Endothelial cell of umbilical vein (primary cell): ENCODE measurements around the gene CALML5. TPM values are rescaled to one million over a fixed set of nuclear protein-coding genes. Genes with fewer than 3 reads are reported as not detected.

Source experiments
- BruUV-seq: library from RNA; stranded (reverse); fragments of 400-500 nt; replicated peaks from 2 replicates; lab custom pipeline; 2021; lab: Mats Ljungman, UMichigan
- CTCF ChIA-PET: fragments of 300-600, 350-600 bp; sonication (Branson Sonifier 250); formaldehyde crosslinking; loops from one replicate; lab custom pipeline; 2021; ENCODE audit warnings: antibody characterized with exemption, inconsistent platforms; lab: Charles Lee
- POLR2A ChIA-PET: fragments of 300-600, 350-600 bp; sonication (Branson Sonifier 250); formaldehyde crosslinking; loops from one replicate; lab custom pipeline; 2021; ENCODE audit warnings: antibody characterized with exemption, inconsistent platforms; lab: Charles Lee
- DNase-seq: peaks from one replicate; pipeline ENCODE4 v3.0.0-alpha.2; 2011; ENCODE audit warnings: low read depth, low spot score
- FAIRE-seq: peaks from 2 replicates; lab custom pipeline; 2011; peaks lifted over from hg19 to GRCh38; lab: Jason Lieb, UNC
- H2AFZ ChIP-seq: 2 replicates; pipeline ENCODE4 v1.6.0; 2012; ENCODE audit warnings: low read depth, low read length, control low read depth, inconsistent platforms
- H3K27ac ChIP-seq: 2 replicates; pipeline ENCODE4 v1.5.1; 2011; ENCODE audit warnings: low read depth, mild to moderate bottlenecking, control low read depth, low read length, moderate library complexity; ENCODE audit not compliant: insufficient read depth
- H3K27me3 ChIP-seq, 2 experiments: 2 replicates each; pipeline versions ENCODE4 v1.6.0 to v1.6.1; 2011; ENCODE audit warnings: low read length in 2 of 2, mixed read lengths in 1 of 2; ENCODE audit not compliant: control insufficient read depth in 2 of 2, insufficient read depth in 2 of 2
- H3K36me3 ChIP-seq, 2 experiments: 2 replicates in 1 of 2; 3 replicates in 1 of 2; pipeline ENCODE4 v1.5.1; 2011; ENCODE audit warnings: low read length in 2 of 2, mild to moderate bottlenecking in 1 of 2, moderate library complexity in 1 of 2; ENCODE audit not compliant: control insufficient read depth in 2 of 2, insufficient read depth in 2 of 2; ENCODE audit errors: extremely low read depth in 1 of 2
- H3K4me1 ChIP-seq: 3 replicates; pipeline ENCODE4 v1.5.1; 2011; ENCODE audit warnings: mild to moderate bottlenecking, low read length; ENCODE audit not compliant: control insufficient read depth, insufficient read depth; ENCODE audit errors: extremely low read depth
- H3K4me2 ChIP-seq: 2 replicates; pipeline ENCODE4 v1.6.1; 2011; ENCODE audit warnings: low read length, control low read depth, mixed read lengths; ENCODE audit not compliant: insufficient read depth
- H3K4me3 ChIP-seq, 3 experiments: fragments of 200-600 bp in 1 of 3; sonication (generic), shearing (Covaris generic) in 1 of 3; replicated peaks in 1 of 3; 2 replicates each; pipeline ENCODE4 v1.5.1; 2011 to 2016; ENCODE audit warnings: control low read depth in 3 of 3, low read length in 3 of 3, mild to moderate bottlenecking in 2 of 3, inconsistent platforms in 1 of 3, low read depth in 1 of 3, moderate library complexity in 1 of 3; ENCODE audit not compliant: insufficient read depth in 1 of 3
- H3K79me2 ChIP-seq: 2 replicates; pipeline ENCODE4 v1.6.0; 2012; ENCODE audit warnings: low read length, inconsistent platforms; ENCODE audit not compliant: control insufficient read depth, insufficient read depth
- H3K9ac ChIP-seq: replicated peaks from 2 replicates; pipeline ENCODE3; 2011; ENCODE audit warnings: low read length, control low read depth; ENCODE audit not compliant: insufficient read depth; ENCODE audit errors: extremely low read depth
- H3K9me1 ChIP-seq: replicated peaks from 3 replicates; pipeline ENCODE4 v1.6.0; 2011; ENCODE audit warnings: mild to moderate bottlenecking, low read length; ENCODE audit not compliant: control insufficient read depth, insufficient read depth; ENCODE audit errors: extremely low read depth
- H3K9me3 ChIP-seq: replicated peaks from 2 replicates; pipeline ENCODE4 v1.5.1; 2012; ENCODE audit warnings: low read length, inconsistent platforms; ENCODE audit not compliant: control insufficient read depth, insufficient read depth
- H4K20me1 ChIP-seq: replicated peaks from 2 replicates; pipeline ENCODE3; 2011; ENCODE audit warnings: mild to moderate bottlenecking, low read length; ENCODE audit not compliant: control insufficient read depth, insufficient read depth; ENCODE audit errors: extremely low read depth
- CTCF ChIP-seq, 2 donors: IDR thresholded peaks; 1 replicate in 1 of 2; 2 replicates in 1 of 2; pipeline ENCODE4 v1.5.1; 2011; ENCODE audit warnings: low read length in 2 of 2, mild to moderate bottlenecking in 2 of 2, moderate library complexity in 2 of 2, control low read depth in 1 of 2, inconsistent platforms in 1 of 2, low read depth in 1 of 2; ENCODE audit not compliant: insufficient read depth in 1 of 2; ENCODE audit errors: extremely low read depth in 1 of 2
- EZH2 ChIP-seq: IDR thresholded peaks from 2 replicates; pipeline ENCODE4 v1.6.1; 2012; ENCODE audit warnings: borderline replicate concordance, low read depth, mild to moderate bottlenecking, moderate library complexity, low read length, inconsistent platforms; ENCODE audit not compliant: severe bottlenecking
- FOS ChIP-seq: IDR thresholded peaks from 2 replicates; pipeline ENCODE4 v1.6.1; 2011; ENCODE audit warnings: mild to moderate bottlenecking, low read length, moderate library complexity, borderline replicate concordance; ENCODE audit not compliant: insufficient read depth
- GATA2 ChIP-seq: IDR thresholded peaks from 2 replicates; pipeline ENCODE4 v1.7.0; 2011; ENCODE audit warnings: low read depth, mild to moderate bottlenecking, moderate library complexity, mixed read lengths, low read length; ENCODE audit not compliant: insufficient read length, insufficient read depth
- JUN ChIP-seq: IDR thresholded peaks from 2 replicates; pipeline ENCODE4 v1.6.1; 2011; ENCODE audit warnings: borderline replicate concordance, low read depth; ENCODE audit not compliant: insufficient read length, insufficient read depth
- MAX ChIP-seq: IDR thresholded peaks from 2 replicates; pipeline ENCODE4 v1.6.1; 2011; ENCODE audit not compliant: insufficient read depth, insufficient read length
- MYC ChIP-seq: IDR thresholded peaks from one replicate; pipeline ENCODE4 v1.6.1; 2011; ENCODE audit warnings: mild to moderate bottlenecking, low read depth, low read length
- POLR2A ChIP-seq: IDR thresholded peaks from 2 replicates; pipeline ENCODE4 v1.6.1; 2012; ENCODE audit warnings: low read depth, mild to moderate bottlenecking, control low read depth, low read length
- POLR2AphosphoS5 ChIP-seq: IDR thresholded peaks from 2 replicates; pipeline ENCODE4 v1.6.1; 2012; ENCODE audit warnings: low read depth, mild to moderate bottlenecking, control low read depth, low read length, moderate library complexity; ENCODE audit not compliant: insufficient read depth
- dilution Hi-C: fragments of 300-500 bp; cut with MboI; formaldehyde crosslinking; loops from one replicate; pipeline ENCODE4 v1.15.0; 2019; ENCODE audit warnings: low sequenced_read_pairs; ENCODE audit not compliant: extremely low pct_ligation_motif_present
- intact Hi-C: fragments of 100-400 bp; cut with micrococcal nuclease; formaldehyde crosslinking; loops from one replicate; pipeline ENCODE4 v1.10.0; 2022
- polyA plus RNA-seq, 4 experiments: library from polyadenylated mRNA; depleted of rRNA in 3 of 4; stranded (reverse) in 3 of 4; unstranded in 1 of 4; fragments of >200 nt; gene quantifications; 2 replicates each; pipeline versions ENCODE4 v1.2.1 to v1.2.3, GENCODE V29; 2011 to 2012; ENCODE audit warnings: missing spikeins in 1 of 4
- total RNA-seq: library from RNA; stranded (reverse); gene quantifications from 2 replicates; pipeline ENCODE4 v1.2.3, GENCODE V29; 2021

CALML5 gene
- total and polyA plus RNA-seq, 2 donors (not counting 3 experiments of a cell fraction or from before 2014, with no cell fraction given): not detected

- CTCF ChIA-PET: no interaction called here
- Histone ChIP-seq H3K9ac (no peak overlapping the region), H3K4me2 (no peak overlapping the region), H3K27ac (no peak overlapping the region), H4K20me1 (no peaks in the 10 kb centered on the region), H3K4me1 (no peaks in the 10 kb centered on the region), H2AFZ (no peak overlapping the region), H3K9me3 (no peaks in the 10 kb centered on the region), H3K9me1 (no peaks in the 10 kb centered on the region), H3K4me3 (no peak overlapping the region), H3K79me2 (no peaks in the 10 kb centered on the region), H3K36me3 (no peaks in the 10 kb centered on the region), H3K27me3 (no peaks in the 10 kb centered on the region)
- BruUV-seq: no TSS peak
- dilution Hi-C loops (no loop called here), intact Hi-C loops (no loop called here)
- POLR2A ChIA-PET: no interaction called here
- TF ChIP-seq GATA2 (no peak), FOS (no peak), POLR2A (no peak), MYC (no peak), MAX (no peak), POLR2AphosphoS5 (no peak), JUN (no peak), EZH2 (no peak), CTCF (IDR thresholded peaks at IDR 0.05; ENCODE audit: extremely low read depth in 1 of 2, insufficient read depth in 1 of 2, low read depth in 1 of 2, low read length in 2 of 2) (no peak)
- DNase-seq (no peak), FAIRE-seq (no peak)
These were observed 32.9 kb upstream of the CALML5 start for GRCh38 chr10:5532307-5532605.
